H1 (cell line): ENCODE results near the gene RBM42. TPM values are rescaled to one million over a fixed set of nuclear protein-coding genes. Genes with fewer than 3 reads are reported as not detected.

Source experiments
- JUN ChIP-seq: IDR thresholded peaks from 2 replicates; pipeline ENCODE4 v1.6.1; 2011; ENCODE audit warnings: low read depth, mild to moderate bottlenecking, improper control_type of control experiment, low read length
- polyA plus RNA-seq, 7 experiments: library from polyadenylated mRNA; depleted of rRNA in 3 of 7; stranded (reverse) in 5 of 7; unstranded in 2 of 7; fragments of >200 nt in 5 of 7; fragments of 200-250 nt in 2 of 7; gene quantifications; 1 replicate in 5 of 7; 2 replicates in 1 of 7; 4 replicates in 1 of 7; pipeline versions ENCODE4 v1.2.1 to v1.2.3, GENCODE V29; 2011 to 2013; ENCODE audit warnings: missing spikeins in 2 of 7, mixed read lengths in 2 of 7
- total RNA-seq: library from RNA; stranded (reverse); fragmentation: NEBNext Ultra II Directional; extraction: Animal tissue kit (Norgen Biotek cat#: 25700); gene quantifications from 2 replicates; pipeline ENCODE4 v1.2.1, GENCODE V29; 2021

The RBM42 gene
- total and polyA plus RNA-seq, 2 of the 8 experiments (the other 6 are each of a cell fraction or from before 2014, with no cell fraction given): 59.8 to 80.8 TPM

- TF ChIP-seq JUN: peak; percentile 95
Measured at GRCh38 chr19:35612559-35613321, 16.1 kb upstream of the RBM42 start, which contains the start of gene HAUS5 (continued).
